SH-SY5Y (cell line): ENCODE results near the gene CDS2.

ENCODE experiments used
- GATA2 ChIP-seq: IDR thresholded peaks from 2 replicates; pipeline ENCODE4 v1.6.1; 2011; ENCODE audit warnings: mild to moderate bottlenecking, low read depth, low read length
- GATA3 ChIP-seq: IDR thresholded peaks from 2 replicates; pipeline ENCODE4 v1.6.1; 2011; ENCODE audit warnings: low read depth, mild to moderate bottlenecking, low read length, moderate library complexity

- TF ChIP-seq GATA2, result no peak
- no peak for TF ChIP-seq GATA3
Measured at GRCh38 chr20:5131502-5131901, 4.7 kb downstream of the CDS2 start.
